K562 (cell line): ENCODE measurements around the gene NDUFS8. TPM values are rescaled to one million over a fixed set of nuclear protein-coding genes. Genes with fewer than 3 reads are reported as not detected.

ENCODE experiments used
- CBX3 ChIP-seq, 2 experiments: IDR thresholded peaks; 1 replicate in 1 of 2; 2 replicates in 1 of 2; pipeline ENCODE4 v1.6.1; 2012; ENCODE audit warnings: inconsistent platforms in 2 of 2, low read length in 2 of 2, borderline replicate concordance in 1 of 2, control low read depth in 1 of 2
- CREB1 ChIP-seq, 2 experiments: sonication (generic) in 1 of 2; formaldehyde crosslinking in 1 of 2; IDR thresholded peaks; 2 replicates each; pipeline versions ENCODE4 v1.6.1 to v1.8.0; 2012 to 2022; ENCODE audit warnings: inconsistent platforms in 1 of 2, mild to moderate bottlenecking in 1 of 2, missing genetic modification reagents in 1 of 2, moderate library complexity in 1 of 2
- DMBX1 ChIP-seq: fragments of 250-450 bp; sonication (Bioruptor Pico); IDR thresholded peaks from 2 replicates; pipeline ENCODE4 v1.8.0; 2022; ENCODE audit warnings: inconsistent platforms, mild to moderate bottlenecking, moderate library complexity, borderline replicate concordance
- DPF2 ChIP-seq: fragments of 450-650 bp; IDR thresholded peaks from 2 replicates; pipeline ENCODE4 v1.6.1; 2016
- E4F1 ChIP-seq: fragments of 250-450 bp; sonication (Bioruptor Pico); IDR thresholded peaks from 2 replicates; pipeline ENCODE4 v1.5.0; 2021; ENCODE audit warnings: mild to moderate bottlenecking, borderline replicate concordance
- MEF2D ChIP-seq: conservative IDR thresholded peaks from 2 replicates; pipeline ENCODE4 v1.6.1; 2016; ENCODE audit warnings: low read depth, missing genetic modification characterization, missing compliant biosample characterization
- MNT ChIP-seq, 2 experiments: fragments of 450-650 bp; conservative IDR thresholded peaks; 2 replicates each; pipeline ENCODE4 v1.6.1; 2017; ENCODE audit warnings: mild to moderate bottlenecking in 2 of 2, moderate library complexity in 2 of 2
- MYC ChIP-seq, 2 experiments: fragments of 250-450 bp in 1 of 2; sonication (Bioruptor Pico) in 1 of 2; IDR thresholded peaks; 2 replicates each; pipeline versions ENCODE4 v1.5.1 to v1.6.1; 2012 to 2021; ENCODE audit warnings: low read depth in 2 of 2, borderline replicate concordance in 1 of 2, improper control_type of control experiment in 1 of 2, low read length in 1 of 2, mild to moderate bottlenecking in 1 of 2, moderate library complexity in 1 of 2
- NONO ChIP-seq, 2 experiments: fragments of 200-400 bp in 1 of 2; fragments of 450-650 bp in 1 of 2; formaldehyde crosslinking in 1 of 2; IDR thresholded peaks; 2 replicates each; pipeline ENCODE4 v1.6.1; 2017; ENCODE audit warnings: low read depth in 2 of 2, mild to moderate bottlenecking in 2 of 2, moderate library complexity in 2 of 2, low read length in 1 of 2
- STAT5A ChIP-seq: IDR thresholded peaks from 2 replicates; pipeline ENCODE4 v1.6.1; 2012; ENCODE audit warnings: low read length, inconsistent platforms, borderline replicate concordance
- ZBTB1 ChIP-seq: sonication (generic); formaldehyde crosslinking; IDR thresholded peaks from 2 replicates; pipeline ENCODE4 v1.8.1; 2023; ENCODE audit warnings: missing genetic modification reagents, low read depth, mild to moderate bottlenecking, borderline replicate concordance
- ZNF398 ChIP-seq: fragments of 250-450 bp; sonication (Bioruptor Pico); IDR thresholded peaks from 2 replicates; pipeline ENCODE4 v1.8.0; 2021; ENCODE audit warnings: moderate library complexity, mild to moderate bottlenecking, inconsistent platforms
- ZNF518B ChIP-seq: fragments of 250-450 bp; sonication (Bioruptor Pico); IDR thresholded peaks from 2 replicates; pipeline ENCODE4 v1.5.0; 2021; ENCODE audit warnings: mild to moderate bottlenecking, moderate library complexity
- polyA plus RNA-seq, 8 experiments: library from polyadenylated mRNA; depleted of rRNA in 4 of 8; stranded (reverse) in 5 of 8; unstranded in 3 of 8; fragments of >200 nt; fragmentation: Nextera tagmentation in 2 of 8; fragmentation: Illumina TruSeq in 1 of 8; extraction: Ambion mirVana in 2 of 8; extraction: Trizol in 1 of 8; gene quantifications; 2 replicates each; pipeline versions ENCODE4 v1.2.1 to v1.2.3, GENCODE V29; 2011 to 2014; ENCODE audit warnings: inconsistent platforms in 1 of 8, missing spikeins in 1 of 8
- total RNA-seq, 7 experiments: library from RNA; depleted of rRNA in 6 of 7; stranded (reverse); fragments of >200 nt in 6 of 7; fragmentation: Illumina TruSeq in 2 of 7; extraction: Trizol in 2 of 7; gene quantifications; 2 replicates each; pipeline versions ENCODE4 v1.2.1 to v1.2.3, GENCODE V29; 2011 to 2021; ENCODE audit warnings: low replicate concordance in 1 of 7

The NDUFS8 gene
- total and polyA plus RNA-seq, 9 of the 15 experiments (the other 6 are each of a cell fraction or from before 2014, with no cell fraction given) = 36.5 to 351 (median 101) TPM

GRCh38 chr11:68007498-68008380 lies 22.7 kb upstream of the NDUFS8 start (continued):
- TF ChIP-seq ZNF518B (CRISPR knock-in tag) = no peak
- no peak for TF ChIP-seq NONO (IDR thresholded peaks at IDR 0.05; ENCODE audit: low read depth in 2 of 2, low read length in 1 of 2)
- TF ChIP-seq ZNF398 (CRISPR knock-in tag) = no peak
- TF ChIP-seq STAT5A = no peak
- TF ChIP-seq DMBX1 (CRISPR knock-in tag) = no peak
- no peak for TF ChIP-seq E4F1 (CRISPR knock-in tag)
- TF ChIP-seq CBX3 (IDR thresholded peaks at IDR 0.05; ENCODE audit: borderline replicate concordance in 1 of 2, low read length in 2 of 2) = no peak
- no peak for TF ChIP-seq MYC (IDR thresholded peaks at IDR 0.05; ENCODE audit: low read depth, low read length)
- TF ChIP-seq MYC (CRISPR knock-in tag; IDR thresholded peaks at IDR 0.05; ENCODE audit: borderline replicate concordance, low read depth) = no peak
- TF ChIP-seq CREB1 (IDR thresholded peaks at IDR 0.05) = no peak
- TF ChIP-seq CREB1 (CRISPR knock-in tag; IDR thresholded peaks at IDR 0.05) = no peak
- TF ChIP-seq MNT (conservative IDR thresholded peaks at IDR 0.05) = no peak
- no peak for TF ChIP-seq ZBTB1
- TF ChIP-seq DPF2 = no peak
- no peak for TF ChIP-seq MEF2D (tag)
